H9 (cell line): ENCODE measurements around the gene LARP4B. TPM values are rescaled to one million over a fixed set of nuclear protein-coding genes. Genes with fewer than 3 reads are reported as not detected.

Experiments
- DNase-seq: peaks from one replicate; pipeline ENCODE4 v3.0.0-alpha.2; 2017
- H2AFZ ChIP-seq: one replicate; pipeline ENCODE4 v1.6.1; 2013; ENCODE audit warnings: mild to moderate bottlenecking, low read length, control low read depth, moderate library complexity
- H2AK5ac ChIP-seq: 2 replicates; pipeline ENCODE4 v1.6.1; 2013; ENCODE audit warnings: low read length, control low read depth, mixed read lengths; ENCODE audit not compliant: insufficient read length
- H2BK120ac ChIP-seq: one replicate; pipeline ENCODE4 v1.6.1; 2013; ENCODE audit warnings: low read depth, mild to moderate bottlenecking, low read length, control low read depth, inconsistent platforms; ENCODE audit not compliant: poor library complexity, severe bottlenecking
- H2BK12ac ChIP-seq: 2 replicates; pipeline ENCODE4 v1.6.1; 2013; ENCODE audit warnings: low read length, control low read depth, mixed read lengths, low read depth; ENCODE audit not compliant: insufficient read length
- H2BK15ac ChIP-seq: 2 replicates; pipeline ENCODE4 v1.6.1; 2013; ENCODE audit warnings: low read depth, low read length, control low read depth
- H2BK20ac ChIP-seq: one replicate; pipeline ENCODE4 v1.6.1; 2013; ENCODE audit warnings: low read depth, mild to moderate bottlenecking, low read length, control low read depth, inconsistent platforms; ENCODE audit not compliant: poor library complexity, severe bottlenecking
- H2BK5ac ChIP-seq: 2 replicates; pipeline ENCODE4 v1.6.1; 2013; ENCODE audit warnings: low read length, control low read depth, mixed read lengths; ENCODE audit not compliant: insufficient read length
- H3K14ac ChIP-seq: 2 replicates; pipeline ENCODE4 v1.6.1; 2013; ENCODE audit warnings: low read length, control low read depth; ENCODE audit not compliant: insufficient read depth
- H3K18ac ChIP-seq: 2 replicates; pipeline ENCODE4 v1.6.1; 2013; ENCODE audit warnings: low read depth, mild to moderate bottlenecking, mixed read lengths, low read length, control low read depth; ENCODE audit not compliant: insufficient read length
- H3K23ac ChIP-seq: 2 replicates; pipeline ENCODE4 v1.6.1; 2013; ENCODE audit warnings: low read length, control low read depth, mixed read lengths, low read depth; ENCODE audit not compliant: insufficient read length
- H3K23me2 ChIP-seq: 2 replicates; pipeline ENCODE4 v1.6.1; 2013; ENCODE audit warnings: low read depth, mild to moderate bottlenecking, mixed read lengths, low read length, control low read depth; ENCODE audit not compliant: insufficient read length, poor library complexity, severe bottlenecking
- H3K27ac ChIP-seq: 2 replicates; pipeline ENCODE4 v1.5.1; 2013; ENCODE audit warnings: low read length, control low read depth, mixed read lengths, low read depth; ENCODE audit not compliant: insufficient read length
- H3K27me3 ChIP-seq: 2 replicates; pipeline ENCODE4 v1.6.1; 2013; ENCODE audit warnings: low read length, control low read depth, inconsistent platforms; ENCODE audit not compliant: insufficient read depth
- H3K4ac ChIP-seq: 2 replicates; pipeline ENCODE4 v1.6.1; 2013; ENCODE audit warnings: low read depth, mild to moderate bottlenecking, control low read depth, inconsistent platforms, low read length, moderate library complexity
- H3K4me1 ChIP-seq: 2 replicates; pipeline ENCODE4 v1.6.1; 2013; ENCODE audit warnings: low read length, control low read depth, inconsistent platforms; ENCODE audit not compliant: insufficient read depth
- H3K4me2 ChIP-seq: 2 replicates; pipeline ENCODE4 v1.6.1; 2013; ENCODE audit warnings: low read length, control low read depth, mixed read lengths; ENCODE audit not compliant: insufficient read length, insufficient read depth
- H3K56ac ChIP-seq: 2 replicates; pipeline ENCODE4 v1.6.1; 2013; ENCODE audit warnings: low read depth, mild to moderate bottlenecking, mixed read lengths, low read length, control low read depth; ENCODE audit not compliant: insufficient read length
- H3K79me1 ChIP-seq: 2 replicates; pipeline ENCODE4 v1.6.1; 2013; ENCODE audit warnings: low read depth, mild to moderate bottlenecking, moderate library complexity, low read length, control low read depth, inconsistent platforms; ENCODE audit not compliant: insufficient read depth, poor library complexity, severe bottlenecking
- H3K79me2 ChIP-seq: 2 replicates; pipeline ENCODE4 v1.6.1; 2013; ENCODE audit warnings: low read length, control low read depth, inconsistent platforms; ENCODE audit not compliant: insufficient read depth
- H3K9ac ChIP-seq: 2 replicates; pipeline ENCODE4 v1.6.1; 2013; ENCODE audit warnings: low read length, control low read depth, mixed read lengths; ENCODE audit not compliant: insufficient read length; ENCODE audit errors: extremely low read depth
- H3K9me3 ChIP-seq: one replicate; pipeline ENCODE4 v1.6.1; 2013; ENCODE audit warnings: low read depth, low read length, inconsistent platforms; ENCODE audit not compliant: control insufficient read depth
- H3T11ph ChIP-seq: one replicate; pipeline ENCODE4 v1.6.1; 2013; ENCODE audit warnings: mild to moderate bottlenecking, low read length, control low read depth, inconsistent platforms
- H4K20me1 ChIP-seq: one replicate; pipeline ENCODE4 v1.6.1; 2013; ENCODE audit not compliant: control insufficient read depth, insufficient read length, insufficient read depth
- H4K5ac ChIP-seq: 2 replicates; pipeline ENCODE4 v1.6.1; 2013; ENCODE audit warnings: low read depth, mild to moderate bottlenecking, mixed read lengths, low read length, control low read depth; ENCODE audit not compliant: insufficient read length
- H4K8ac ChIP-seq: replicated peaks from 2 replicates; pipeline ENCODE4 v1.6.1; 2013; ENCODE audit warnings: low read length, control low read depth, mixed read lengths, low read depth; ENCODE audit not compliant: insufficient read length
- H4K91ac ChIP-seq: 2 replicates; pipeline ENCODE4 v1.6.1; 2013; ENCODE audit warnings: low read depth, mild to moderate bottlenecking, moderate library complexity, mixed read lengths, low read length, control low read depth; ENCODE audit not compliant: insufficient read length
- H3K27ac Mint-ChIP-seq, 3 experiments: 2 replicates in 2 of 3; 3 replicates in 1 of 3; pipeline ENCODE4 v1.8.0; 2020 to 2021; ENCODE audit warnings: mixed read lengths in 3 of 3, mild to moderate bottlenecking in 1 of 3, moderate library complexity in 1 of 3
- H3K27me3 Mint-ChIP-seq: 2 replicates; pipeline ENCODE4 v1.8.0; 2021; ENCODE audit warnings: low read depth, mild to moderate bottlenecking, moderate library complexity, mixed read lengths
- H3K36me3 Mint-ChIP-seq, 3 experiments: 2 replicates in 2 of 3; 3 replicates in 1 of 3; pipeline ENCODE4 v1.8.0; 2020 to 2021; ENCODE audit warnings: low read depth in 3 of 3, mixed read lengths in 3 of 3; ENCODE audit not compliant: insufficient read depth in 1 of 3
- H3K4me1 Mint-ChIP-seq, 2 experiments: 2 replicates each; pipeline ENCODE4 v1.8.0; 2020; ENCODE audit warnings: mixed read lengths in 2 of 2
- H3K4me3 Mint-ChIP-seq, 2 experiments: 2 replicates in 1 of 2; 3 replicates in 1 of 2; pipeline ENCODE4 v1.8.0; 2020 to 2021; ENCODE audit warnings: mild to moderate bottlenecking in 2 of 2, mixed read lengths in 2 of 2, moderate library complexity in 1 of 2
- H3K9me3 Mint-ChIP-seq, 2 experiments: 2 replicates in 1 of 2; 3 replicates in 1 of 2; pipeline ENCODE4 v1.8.0; 2020; ENCODE audit warnings: mild to moderate bottlenecking in 2 of 2, mixed read lengths in 2 of 2, moderate library complexity in 1 of 2
- WGBS: extraction: QIAGEN DNeasy Blood & Tissue Kit; methylation state at CpG from one replicate; pipeline ENCODE4 v1.1.7; 2013; ENCODE audit warnings: missing lambda C conversion rate, low lambda C conversion rate, mixed read lengths; ENCODE audit not compliant: insufficient read length; ENCODE audit errors: extremely low coverage; 5-methylcytosine and 5-hydroxymethylcytosine counted together
- total RNA-seq: library from RNA; stranded (reverse); gene quantifications from 2 replicates; pipeline ENCODE4 v1.2.1, GENCODE V29; 2021
- TF ChIP-seq, protein P1 (sequence below): fragments of 200-600 bp; sonication (generic); conservative IDR thresholded peaks from 3 replicates; pipeline ENCODE4 v1.8.0; 2021; ENCODE audit warnings: antibody characterized with exemption, mild to moderate bottlenecking

The LARP4B gene
- total RNA-seq, 1 experiment from 2014 or later = 88.9 TPM

DNA sequence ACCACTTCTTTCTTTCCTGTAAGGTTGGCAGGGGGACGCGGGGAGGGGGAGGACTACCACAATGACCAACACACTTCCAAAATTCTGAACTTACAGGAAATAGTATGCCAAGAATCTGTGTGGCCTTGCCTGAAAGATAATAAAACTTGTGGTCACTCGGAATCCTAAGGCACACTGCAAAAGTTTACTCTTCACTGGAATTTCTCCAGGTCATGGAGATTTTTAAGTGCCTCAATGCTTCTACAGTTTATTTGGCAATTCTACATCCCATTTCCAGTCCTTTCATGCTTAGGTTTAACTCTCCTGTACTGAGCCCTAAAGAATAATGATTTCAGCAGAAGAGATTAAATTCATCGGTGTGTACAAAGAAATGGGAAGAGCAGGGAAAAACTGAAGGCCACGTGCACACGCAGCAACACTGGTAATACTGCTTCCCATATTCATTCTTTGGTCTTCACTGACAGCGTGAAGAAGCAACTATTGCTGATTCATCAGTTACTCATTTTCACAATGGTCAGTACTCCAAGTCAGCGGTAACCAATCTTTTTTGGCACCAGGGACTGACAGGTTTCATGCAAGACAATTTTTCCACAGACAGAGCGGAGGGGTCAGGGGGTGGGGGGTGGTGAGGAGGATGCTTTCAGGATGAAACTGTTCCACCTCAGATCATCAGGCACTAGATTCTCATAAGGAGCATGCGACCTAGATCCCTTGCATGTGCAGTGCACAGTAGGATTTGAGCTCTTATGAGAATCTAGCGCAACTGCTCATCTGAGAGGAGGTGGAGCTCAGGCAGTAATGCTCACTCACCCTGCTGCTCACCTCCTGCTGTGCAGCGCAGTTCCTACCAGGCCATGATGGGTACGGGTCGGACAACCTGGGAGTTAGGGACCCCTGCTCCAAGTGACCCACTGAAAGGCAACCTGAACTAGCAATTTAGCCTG lies 9.8 kb downstream of the LARP4B start:
- Histone ChIP-seq H3K23me2 (no peaks in the 10 kb centered on the region), H3K56ac (no peak overlapping the region), H3K14ac (no peak overlapping the region), H4K5ac (no peak overlapping the region), H3K79me2 (peaks cover 66% of the 10 kb centered on the region), H2BK120ac (no peak overlapping the region), H4K20me1 (no peaks in the 10 kb centered on the region), H4K91ac (no peak overlapping the region), H3K27me3 (no peaks in the 10 kb centered on the region), H3K23ac (no peak overlapping the region), H3T11ph (no peak overlapping the region), H2BK15ac (no peak overlapping the region), H2BK5ac (no peak overlapping the region), H2BK12ac (no peak overlapping the region), H3K4me2 (no peak overlapping the region), H3K9ac (no peak overlapping the region), H3K9me3 (no peaks in the 10 kb centered on the region), H2AK5ac (no peak overlapping the region), H3K27ac (no peak overlapping the region), H3K4ac (no peak overlapping the region), H3K79me1 (peaks cover 18% of the 10 kb centered on the region), H2AFZ (no peak overlapping the region), H4K8ac (no peak overlapping the region), H3K18ac (no peak overlapping the region), H2BK20ac (no peak overlapping the region), H3K4me1 (no peaks in the 10 kb centered on the region)
- peaks cover 11 to 16% of the 10 kb centered on the region in 2 experiments for H3K4me1 Mint-ChIP-seq
- H3K9me3 Mint-ChIP-seq = no peaks in the 10 kb centered on the region
- H3K4me3 Mint-ChIP-seq = no peak overlapping the region
- TF ChIP-seq, protein P1, sequence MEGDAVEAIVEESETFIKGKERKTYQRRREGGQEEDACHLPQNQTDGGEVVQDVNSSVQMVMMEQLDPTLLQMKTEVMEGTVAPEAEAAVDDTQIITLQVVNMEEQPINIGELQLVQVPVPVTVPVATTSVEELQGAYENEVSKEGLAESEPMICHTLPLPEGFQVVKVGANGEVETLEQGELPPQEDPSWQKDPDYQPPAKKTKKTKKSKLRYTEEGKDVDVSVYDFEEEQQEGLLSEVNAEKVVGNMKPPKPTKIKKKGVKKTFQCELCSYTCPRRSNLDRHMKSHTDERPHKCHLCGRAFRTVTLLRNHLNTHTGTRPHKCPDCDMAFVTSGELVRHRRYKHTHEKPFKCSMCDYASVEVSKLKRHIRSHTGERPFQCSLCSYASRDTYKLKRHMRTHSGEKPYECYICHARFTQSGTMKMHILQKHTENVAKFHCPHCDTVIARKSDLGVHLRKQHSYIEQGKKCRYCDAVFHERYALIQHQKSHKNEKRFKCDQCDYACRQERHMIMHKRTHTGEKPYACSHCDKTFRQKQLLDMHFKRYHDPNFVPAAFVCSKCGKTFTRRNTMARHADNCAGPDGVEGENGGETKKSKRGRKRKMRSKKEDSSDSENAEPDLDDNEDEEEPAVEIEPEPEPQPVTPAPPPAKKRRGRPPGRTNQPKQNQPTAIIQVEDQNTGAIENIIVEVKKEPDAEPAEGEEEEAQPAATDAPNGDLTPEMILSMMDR = no peak
- H3K27me3 Mint-ChIP-seq = no peaks in the 10 kb centered on the region
- WGBS = no CpG with 5 or more reads among the region's 14 CpGs
- DNase-seq = no peak
- peaks cover 12 to 34% (median 32%) of the 10 kb centered on the region in 3 experiments; a peak in 6 of 7 replicates for H3K36me3 Mint-ChIP-seq
- H3K27ac Mint-ChIP-seq = peak overlapping the region in 1 of 3 experiments; percentile 53; a peak in 1 of 7 replicates
